ENCODE data around the gene MKS1. TPM values are rescaled to one million over a fixed set of nuclear protein-coding genes. Genes with fewer than 3 reads are reported as not detected.

Gene MKS1
- total RNA-seq, 1 donor from 2014 or later, result 20.1 TPM

DNA sequence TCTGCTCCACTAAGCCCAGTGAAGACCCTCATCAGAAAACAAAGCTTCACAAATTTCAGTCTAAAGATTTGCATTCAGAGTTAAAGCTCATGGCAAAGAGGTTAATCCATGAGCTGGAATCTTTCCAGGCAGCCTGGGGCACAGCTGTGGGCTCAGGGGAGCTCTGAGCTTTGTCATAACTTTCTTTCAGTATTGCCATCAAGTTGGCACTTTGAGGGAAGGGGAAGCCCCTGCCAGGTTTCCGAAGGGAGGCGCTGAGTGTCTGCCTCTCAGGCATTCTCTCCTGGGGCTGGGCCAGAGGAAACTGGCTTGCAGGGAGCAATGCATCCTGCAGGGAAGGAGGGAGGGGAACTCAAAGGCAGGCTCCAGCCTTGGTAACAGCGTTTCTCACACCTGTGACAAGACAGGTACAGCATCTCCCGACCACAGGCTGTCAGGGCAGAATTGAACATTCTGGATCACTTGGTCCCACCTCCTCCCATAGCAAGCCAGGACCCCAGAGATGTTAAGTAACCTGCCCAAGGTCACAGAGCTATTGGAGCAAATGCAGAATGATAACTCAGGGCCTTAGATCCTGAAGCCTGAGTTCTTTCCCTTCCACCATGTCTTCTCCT lies 23.2 kb upstream of the MKS1 start:
- Histone ChIP-seq H3K4me3 (no peak overlapping the region), H3K36me3 (no peaks in the 10 kb centered on the region), H3K4me1 (no peaks in the 10 kb centered on the region), H3K9me3 (no peaks in the 10 kb centered on the region), H3K27ac (no peak overlapping the region), H3K27me3 (ENCODE audit: low read depth) (peaks cover 43% of the 10 kb centered on the region)
- ATAC-seq (no peak), DNase-seq (no peak)
- TF ChIP-seq, protein P1, sequence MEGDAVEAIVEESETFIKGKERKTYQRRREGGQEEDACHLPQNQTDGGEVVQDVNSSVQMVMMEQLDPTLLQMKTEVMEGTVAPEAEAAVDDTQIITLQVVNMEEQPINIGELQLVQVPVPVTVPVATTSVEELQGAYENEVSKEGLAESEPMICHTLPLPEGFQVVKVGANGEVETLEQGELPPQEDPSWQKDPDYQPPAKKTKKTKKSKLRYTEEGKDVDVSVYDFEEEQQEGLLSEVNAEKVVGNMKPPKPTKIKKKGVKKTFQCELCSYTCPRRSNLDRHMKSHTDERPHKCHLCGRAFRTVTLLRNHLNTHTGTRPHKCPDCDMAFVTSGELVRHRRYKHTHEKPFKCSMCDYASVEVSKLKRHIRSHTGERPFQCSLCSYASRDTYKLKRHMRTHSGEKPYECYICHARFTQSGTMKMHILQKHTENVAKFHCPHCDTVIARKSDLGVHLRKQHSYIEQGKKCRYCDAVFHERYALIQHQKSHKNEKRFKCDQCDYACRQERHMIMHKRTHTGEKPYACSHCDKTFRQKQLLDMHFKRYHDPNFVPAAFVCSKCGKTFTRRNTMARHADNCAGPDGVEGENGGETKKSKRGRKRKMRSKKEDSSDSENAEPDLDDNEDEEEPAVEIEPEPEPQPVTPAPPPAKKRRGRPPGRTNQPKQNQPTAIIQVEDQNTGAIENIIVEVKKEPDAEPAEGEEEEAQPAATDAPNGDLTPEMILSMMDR (IDR thresholded peaks at IDR 0.05), result no peak
- intact Hi-C loops (cut with DNase I), result no loop called here

DNA sequence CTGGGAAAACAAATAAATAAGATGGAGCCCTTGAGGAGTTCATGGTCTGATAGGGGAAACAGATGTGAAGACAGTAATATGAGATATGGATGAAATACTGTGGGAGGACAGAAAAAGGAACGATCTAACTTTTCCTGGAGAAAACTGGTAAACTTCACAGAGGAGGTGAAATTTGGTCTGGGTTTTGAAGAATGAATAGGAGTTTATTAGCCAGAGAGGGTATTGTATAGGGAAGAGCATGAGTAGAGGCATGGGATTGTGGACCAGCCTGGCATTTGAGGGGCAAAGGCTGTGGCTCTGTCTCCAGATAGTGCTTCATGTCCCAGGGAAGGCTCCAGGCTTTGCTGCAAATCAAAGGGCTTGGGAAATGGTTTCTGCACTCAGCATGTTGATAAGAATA lies 20.9 kb upstream of the MKS1 start:
- H3K36me3 ChIP-seq, result no peaks in the 10 kb centered on the region
- intact Hi-C loops (cut with DNase I), result no loop called here
- H3K4me1 ChIP-seq, result no peaks in the 10 kb centered on the region
- H3K4me3 ChIP-seq, result no peak overlapping the region
- no peak overlapping the region for H3K27ac ChIP-seq
- ATAC-seq (no peak), DNase-seq (no peak)
- H3K27me3 ChIP-seq (ENCODE audit: low read depth), result peaks cover 44% of the 10 kb centered on the region
- no peaks in the 10 kb centered on the region for H3K9me3 ChIP-seq
- TF ChIP-seq, protein P1 (IDR thresholded peaks at IDR 0.05), result no peak

DNA sequence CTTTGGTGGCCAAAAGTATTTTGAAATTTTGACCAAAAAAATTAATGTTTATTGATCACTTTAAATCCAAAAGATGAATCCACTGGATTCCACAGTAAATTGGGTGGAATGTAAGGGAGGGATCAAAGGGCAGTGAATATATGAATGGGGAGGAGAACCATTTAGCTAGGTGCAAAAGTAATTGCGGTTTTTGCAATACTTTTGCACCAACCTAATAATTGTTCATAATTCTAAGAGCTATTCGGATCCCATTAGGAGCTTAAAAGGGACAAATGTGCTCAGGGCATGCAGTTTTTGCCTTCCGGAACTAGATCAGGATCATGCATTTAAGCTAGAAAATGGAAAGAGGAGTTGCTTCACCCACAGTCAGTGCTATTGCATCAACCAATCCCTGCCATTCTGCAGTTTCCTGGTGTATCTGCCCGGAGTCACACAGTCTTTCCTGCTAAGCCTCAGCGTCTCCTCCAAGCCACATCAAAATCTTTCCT lies 19.1 kb upstream of the MKS1 start, which contains the start of gene LPO:
Gene LPO, plus strand, starts transcription at position 438 of the 488 bp plus-strand sequence. CDS start 4,396 bp downstream, outside the sequence.
- ATAC-seq (no peak), DNase-seq (no peak)
- TF ChIP-seq, protein P1 (IDR thresholded peaks at IDR 0.05), result no peak
- no peaks in the 10 kb centered on the region for H3K9me3 ChIP-seq
- no peak within 1 kb of the TSS for H3K27ac ChIP-seq
- H3K27me3 ChIP-seq (ENCODE audit: low read depth), result peaks cover 38% of the 10 kb centered on the region
- no peaks in the 10 kb centered on the region for H3K4me1 ChIP-seq
- H3K4me3 ChIP-seq, result no peak within 1 kb of the TSS
- intact Hi-C loops (cut with DNase I), result no loop called here
- no peaks in the 10 kb centered on the region for H3K36me3 ChIP-seq

DNA sequence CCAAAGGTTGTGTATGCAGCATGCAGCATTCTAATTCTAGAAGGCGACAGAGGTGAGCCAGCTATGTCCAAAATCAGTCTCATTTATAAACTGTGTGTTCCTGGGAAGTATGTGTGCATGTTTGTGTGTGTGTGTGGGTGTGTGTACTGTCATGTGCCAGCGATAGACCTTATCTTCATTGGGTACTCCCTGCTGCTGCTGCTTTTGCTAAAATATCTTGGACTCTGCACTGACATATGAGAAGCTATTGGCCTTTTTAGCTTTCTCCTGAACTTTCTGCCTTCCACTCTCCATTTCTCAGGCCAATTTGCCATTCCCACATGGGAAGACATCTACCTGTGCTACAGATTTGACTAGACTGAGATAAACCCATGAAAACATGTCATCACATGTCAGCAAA lies 17.3 kb upstream of the MKS1 start:
- H3K4me1 ChIP-seq, result no peaks in the 10 kb centered on the region
- intact Hi-C loops (cut with DNase I), result no loop called here
- H3K4me3 ChIP-seq, result no peak overlapping the region
- H3K27ac ChIP-seq, result no peak overlapping the region
- peaks cover 21% of the 10 kb centered on the region for H3K27me3 ChIP-seq (ENCODE audit: low read depth)
- no peaks in the 10 kb centered on the region for H3K9me3 ChIP-seq
- H3K36me3 ChIP-seq, result no peaks in the 10 kb centered on the region
- TF ChIP-seq, protein P1 (IDR thresholded peaks at IDR 0.05), result no peak
- ATAC-seq (no peak), DNase-seq (no peak)

DNA sequence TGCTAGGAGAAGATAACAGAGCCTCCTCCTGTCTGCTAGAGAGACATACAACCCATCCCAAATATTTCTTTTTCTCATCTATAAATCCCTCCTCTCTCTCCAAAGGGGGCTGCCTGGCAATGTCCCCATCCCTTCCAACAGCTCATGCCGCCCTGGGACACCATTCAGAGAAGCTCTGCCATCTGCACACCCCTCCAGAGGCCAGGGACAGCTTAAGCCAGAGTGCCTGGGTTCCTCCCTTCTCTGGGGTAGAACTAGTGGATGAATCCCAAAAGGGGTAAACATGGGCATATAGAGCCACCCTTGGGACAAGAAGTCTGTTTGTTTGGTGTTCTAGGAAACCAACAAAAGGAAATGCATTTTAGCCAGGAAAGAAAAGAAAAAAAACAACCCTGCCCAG lies 16.8 kb upstream of the MKS1 start:
- Histone ChIP-seq H3K27me3 (ENCODE audit: low read depth) (peaks cover 17% of the 10 kb centered on the region), H3K36me3 (no peaks in the 10 kb centered on the region), H3K4me1 (no peaks in the 10 kb centered on the region), H3K27ac (no peak overlapping the region), H3K9me3 (no peaks in the 10 kb centered on the region), H3K4me3 (no peak overlapping the region)
- intact Hi-C loops (cut with DNase I), result no loop called here
- TF ChIP-seq, protein P1 (IDR thresholded peaks at IDR 0.05), result no peak
- DNase-seq, result no peak
- ATAC-seq, result no peak

All from lower lobe of right lung (tissue), 2 donors.